KOPT-K1 (cell line): Measurements from ENCODE around the gene LTC4S.
A peak's percentile ranks its signal among the peaks of the same experiment; 100 is the strongest.

ENCODE experiments used
- H3K27ac ChIP-seq: fragments of 200-600 bp; sonication (generic); 2 replicates; pipeline ENCODE4 v1.5.1; 2016; ENCODE audit warnings: antibody characterized with exemption, mild to moderate bottlenecking, low read depth, low read length; ENCODE audit not compliant: poor library complexity, severe bottlenecking
- H3K36me3 ChIP-seq: fragments of 200-600 bp; sonication (generic); 2 replicates; pipeline ENCODE4 v1.5.1; 2017; ENCODE audit warnings: antibody characterized with exemption, mild to moderate bottlenecking, low read length, moderate library complexity; ENCODE audit not compliant: insufficient read depth
- H3K9me3 ChIP-seq: fragments of 200-600 bp; sonication (generic); 2 replicates; pipeline ENCODE4 v1.5.1; 2017; ENCODE audit warnings: antibody characterized with exemption, low read length, mild to moderate bottlenecking; ENCODE audit not compliant: insufficient read depth, poor library complexity, severe bottlenecking

The LTC4S gene

DNA sequence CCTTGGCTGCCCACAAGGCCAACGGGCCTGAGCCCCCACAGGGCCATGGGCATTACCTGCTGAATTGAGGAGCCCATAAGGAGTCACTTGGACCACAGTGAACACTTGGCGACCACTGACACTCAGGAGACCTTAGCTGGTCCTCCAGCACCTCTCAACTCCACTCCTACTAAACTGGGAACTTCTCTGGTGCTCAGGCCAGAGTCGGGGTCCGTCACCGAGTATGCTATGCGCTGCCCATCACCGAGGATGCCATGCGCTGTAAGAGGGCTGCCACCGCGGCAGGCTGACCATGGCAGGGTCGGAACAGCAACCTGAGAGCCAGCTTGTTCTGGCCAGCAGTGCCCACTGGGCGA, 26.3 kb downstream of the LTC4S start:
- Histone ChIP-seq H3K36me3 (peaks cover 25% of the 10 kb centered on the region), H3K27ac (peak overlapping the region; percentile 80), H3K9me3 (no peaks in the 10 kb centered on the region)

DNA sequence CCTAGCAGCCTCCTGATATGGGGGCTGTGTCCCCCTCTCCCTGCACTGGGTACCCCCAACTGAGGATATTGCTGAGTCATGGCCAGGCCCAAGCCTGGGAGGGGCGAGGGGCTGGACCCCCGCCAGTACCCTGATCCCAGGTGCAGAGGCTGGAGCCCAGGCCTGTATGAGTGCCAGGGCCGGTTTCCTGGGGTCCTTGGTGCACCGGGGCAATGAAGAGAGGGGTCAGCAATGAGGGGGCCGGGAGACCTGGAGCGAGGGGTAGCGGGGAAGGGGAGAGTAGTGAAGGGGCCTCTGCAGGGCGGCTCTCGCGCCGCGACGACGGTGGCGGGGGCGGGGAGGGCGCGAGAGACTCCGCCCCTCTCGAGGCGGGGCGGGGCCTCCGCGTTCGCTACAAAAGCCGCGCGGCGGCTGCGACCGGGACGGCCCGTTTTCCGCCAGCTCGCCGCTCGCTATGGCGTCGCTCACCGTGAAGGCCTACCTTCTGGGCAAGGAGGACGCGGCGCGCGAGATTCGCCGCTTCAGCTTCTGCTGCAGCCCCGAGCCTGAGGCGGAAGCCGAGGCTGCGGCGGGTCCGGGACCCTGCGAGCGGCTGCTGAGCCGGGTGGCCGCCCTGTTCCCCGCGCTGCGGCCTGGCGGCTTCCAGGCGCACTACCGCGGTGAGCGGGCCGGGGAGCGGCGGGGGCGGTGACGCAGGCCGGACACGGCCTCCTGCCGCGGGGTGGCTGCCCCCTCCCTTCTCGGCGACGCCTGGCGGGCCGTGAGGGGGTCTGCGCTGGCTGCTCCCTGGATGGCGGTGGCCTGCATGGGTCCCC, 26.9 kb downstream of the LTC4S start, which contains the start of gene SQSTM1:
Gene SQSTM1 (plus strand): TSS at position 423 of the 815 bp plus-strand sequence. CDS start 32 bp downstream, at position 455.
- no peaks in the 10 kb centered on the region for H3K9me3 ChIP-seq
- H3K27ac ChIP-seq: peak within 1 kb of the TSS; percentile 80
- peaks cover 31% of the 10 kb centered on the region for H3K36me3 ChIP-seq

DNA sequence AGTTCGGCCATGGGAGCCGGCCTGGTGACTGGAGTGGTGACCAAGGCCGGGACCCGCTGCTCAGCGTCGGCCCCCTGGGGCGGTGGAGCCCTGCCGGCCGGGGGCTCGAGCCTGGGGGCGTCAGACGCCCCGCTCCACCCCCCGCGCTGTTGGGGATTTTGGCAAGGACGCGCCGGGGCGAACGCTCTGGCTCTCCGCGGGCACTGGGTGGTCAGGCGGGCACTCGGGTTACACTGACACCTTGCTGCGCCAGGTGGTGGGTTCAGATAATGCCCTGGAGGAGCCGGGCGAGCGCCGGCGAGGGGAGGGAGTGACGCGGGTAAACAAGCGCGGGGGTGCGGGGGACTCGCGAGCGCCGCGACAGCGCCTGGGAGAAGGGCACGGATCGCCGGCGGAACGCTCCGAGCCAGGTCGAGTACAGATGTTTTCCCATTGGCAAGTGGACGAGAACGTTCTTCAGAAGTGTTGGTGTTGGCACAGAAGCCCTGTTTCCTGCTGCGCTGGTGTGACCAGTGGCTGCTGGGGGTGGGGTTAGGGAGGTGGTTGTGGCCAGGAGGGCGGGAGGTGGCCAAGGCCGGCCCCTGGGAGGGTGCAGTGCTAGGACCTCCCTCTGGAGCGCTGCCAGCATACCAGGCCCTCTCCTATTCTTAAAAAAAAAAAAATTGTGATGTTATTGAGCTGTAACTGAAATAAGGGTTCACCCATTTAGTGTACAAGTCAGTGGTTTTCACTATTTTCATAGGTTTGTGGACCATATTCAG, 27.7 kb downstream of the LTC4S start:
- H3K36me3 ChIP-seq: peaks cover 38% of the 10 kb centered on the region
- H3K9me3 ChIP-seq: no peaks in the 10 kb centered on the region
- H3K27ac ChIP-seq: peak overlapping the region; percentile 80

DNA sequence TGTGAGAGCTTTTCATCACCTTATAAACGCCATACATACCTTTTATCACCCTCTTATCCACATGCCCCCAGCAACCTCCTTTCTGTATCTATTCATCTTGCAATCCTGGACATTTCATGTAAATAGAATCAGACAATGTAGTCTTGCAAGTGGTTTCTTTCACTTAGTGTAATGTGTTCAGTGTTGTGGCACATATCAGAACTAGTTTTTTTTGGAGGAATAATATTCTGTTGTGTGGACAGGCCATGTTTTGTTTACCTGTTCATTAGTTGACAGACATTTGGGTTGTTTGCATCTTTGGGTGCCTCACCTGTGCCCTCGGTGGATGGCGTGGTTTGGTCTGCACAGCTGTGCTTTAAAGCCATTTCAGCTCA, 28.3 kb downstream of the LTC4S start:
- H3K27ac ChIP-seq: no peak overlapping the region

DNA sequence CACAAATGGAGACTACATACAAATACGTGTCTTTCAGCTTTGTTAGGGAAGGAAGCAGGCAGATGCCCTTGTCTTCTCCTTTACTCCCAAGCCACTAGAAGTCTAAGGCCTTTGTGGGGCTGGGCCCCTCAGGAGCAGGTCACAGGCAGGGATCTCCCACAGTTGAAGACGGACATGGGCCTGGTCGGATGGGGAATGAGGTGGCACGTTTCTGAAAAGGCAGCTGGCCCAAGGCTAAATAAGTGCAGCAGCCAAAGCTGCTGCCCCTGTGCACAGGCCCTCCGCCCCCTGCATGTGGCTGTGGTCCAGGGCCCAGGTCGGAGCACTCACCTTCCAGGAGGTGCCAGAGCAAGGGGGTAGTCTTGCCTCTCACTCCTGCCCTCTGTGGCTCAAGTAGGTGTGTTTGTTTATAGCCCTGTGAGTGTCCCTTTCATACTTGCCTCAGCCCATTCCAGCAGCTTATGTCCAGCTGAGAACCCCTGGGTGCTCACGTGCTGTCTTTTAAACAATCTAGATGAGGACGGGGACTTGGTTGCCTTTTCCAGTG, 28.7 kb downstream of the LTC4S start:
- no peak overlapping the region for H3K27ac ChIP-seq
- H3K36me3 ChIP-seq: peaks cover 44% of the 10 kb centered on the region
- H3K9me3 ChIP-seq: no peaks in the 10 kb centered on the region

More for the DNA sequence above, 28.3 kb downstream of the LTC4S start:
- H3K36me3 ChIP-seq: peaks cover 43% of the 10 kb centered on the region
- H3K9me3 ChIP-seq: no peaks in the 10 kb centered on the region

DNA sequence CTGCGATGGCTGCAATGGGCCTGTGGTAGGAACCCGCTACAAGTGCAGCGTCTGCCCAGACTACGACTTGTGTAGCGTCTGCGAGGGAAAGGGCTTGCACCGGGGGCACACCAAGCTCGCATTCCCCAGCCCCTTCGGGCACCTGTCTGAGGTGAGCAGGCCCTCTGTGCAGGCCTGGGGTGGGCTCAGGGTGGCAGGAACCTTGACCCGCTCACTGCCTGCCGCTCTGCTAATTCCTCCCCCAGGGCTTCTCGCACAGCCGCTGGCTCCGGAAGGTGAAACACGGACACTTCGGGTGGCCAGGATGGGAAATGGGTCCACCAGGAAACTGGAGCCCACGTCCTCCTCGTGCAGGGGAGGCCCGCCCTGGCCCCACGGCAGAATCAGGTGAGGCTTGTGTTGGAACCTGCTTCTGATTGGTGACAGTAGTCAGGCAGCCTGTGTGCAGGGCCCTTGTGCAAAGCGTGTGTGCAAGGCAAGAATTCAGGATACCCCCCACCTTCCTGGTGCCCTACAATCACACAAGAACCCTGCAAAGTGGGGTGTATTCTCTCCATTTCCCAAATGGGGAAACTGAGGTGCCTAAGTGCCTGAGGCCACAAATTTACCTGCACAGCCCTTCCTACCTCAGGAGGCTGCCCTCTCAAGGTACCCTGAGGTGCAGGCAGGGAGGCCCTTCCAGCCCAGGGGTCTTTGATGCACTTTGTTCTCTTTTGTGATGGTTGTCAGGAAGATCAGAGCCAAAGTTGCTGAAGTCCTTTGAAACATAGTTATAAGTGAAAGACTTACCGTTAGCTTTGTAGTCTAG, 30.4 kb downstream of the LTC4S start:
- no peak overlapping the region for H3K27ac ChIP-seq

DNA sequence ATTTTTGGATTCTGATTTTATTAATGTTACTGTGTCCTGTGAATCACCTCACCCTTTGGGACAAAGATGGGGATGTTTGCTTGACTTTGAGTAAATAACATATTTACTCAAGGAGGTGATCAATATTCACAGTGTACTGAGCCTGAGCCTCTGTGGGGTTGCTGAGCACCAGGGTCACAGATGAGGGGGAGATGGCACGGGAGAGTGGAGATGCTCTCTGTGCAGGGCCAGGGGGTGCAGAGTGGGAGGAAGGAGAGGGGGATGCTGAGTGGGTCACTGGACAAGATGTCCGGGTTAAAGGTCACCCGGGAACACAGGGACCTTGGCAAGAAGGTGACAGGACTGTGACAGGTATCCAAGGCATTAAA, 30.9 kb downstream of the LTC4S start:
- H3K9me3 ChIP-seq: no peaks in the 10 kb centered on the region
- peaks cover 52% of the 10 kb centered on the region for H3K36me3 ChIP-seq
- H3K27ac ChIP-seq: no peak overlapping the region

More for the DNA sequence above, 30.4 kb downstream of the LTC4S start:
- Histone ChIP-seq H3K36me3 (peaks cover 49% of the 10 kb centered on the region), H3K9me3 (no peaks in the 10 kb centered on the region)

DNA sequence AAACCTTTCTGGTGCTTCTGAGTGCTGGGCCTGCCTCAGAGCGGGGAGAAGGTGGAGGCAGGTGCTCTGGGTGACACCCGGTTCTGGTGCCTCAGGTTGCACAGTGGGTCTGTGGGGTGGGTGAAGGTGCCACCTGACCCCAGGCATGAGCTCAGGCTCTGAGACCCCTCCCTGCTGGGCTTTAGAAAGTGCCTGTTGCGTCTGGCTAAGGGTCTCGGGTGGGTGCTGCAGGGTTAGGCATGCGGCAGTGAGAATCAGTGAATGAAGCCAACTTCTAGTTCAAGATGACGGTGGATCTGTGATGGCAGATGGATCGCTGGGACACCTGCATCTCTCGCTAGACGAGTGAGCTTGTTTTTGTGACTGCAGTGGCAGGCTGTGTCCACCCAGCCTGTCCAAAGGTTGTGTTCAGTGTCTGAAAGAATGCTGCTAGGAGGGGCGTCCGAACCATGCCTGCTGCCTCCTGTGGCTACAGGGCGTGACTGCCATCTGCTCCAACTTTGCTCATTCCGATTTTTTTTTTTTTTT, 31.9 kb downstream of the LTC4S start:
- H3K36me3 ChIP-seq: peaks cover 62% of the 10 kb centered on the region
- no peak overlapping the region for H3K27ac ChIP-seq

DNA sequence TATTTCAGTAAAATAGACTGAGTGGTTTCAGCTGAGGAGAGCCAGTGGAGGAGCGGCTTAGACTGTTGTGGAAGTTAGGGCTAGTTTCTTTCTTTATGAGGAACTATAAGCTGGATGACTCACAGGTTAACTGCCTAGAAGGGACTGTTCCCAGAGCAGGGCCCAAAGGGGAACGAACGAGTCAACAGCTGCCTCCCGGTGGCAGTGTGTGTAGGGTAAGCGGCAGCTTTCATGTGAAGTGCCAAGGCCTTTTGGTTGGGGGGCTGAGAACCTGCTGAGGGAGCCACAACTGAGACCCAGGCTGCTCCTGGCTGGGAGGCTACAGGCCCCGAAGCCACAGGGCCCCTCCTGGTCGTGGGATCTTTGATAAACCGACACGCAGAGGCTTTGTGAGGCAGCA, 33.9 kb downstream of the LTC4S start:
- peaks cover 77% of the 10 kb centered on the region for H3K36me3 ChIP-seq
- H3K27ac ChIP-seq: peak overlapping the region; percentile 63
- H3K9me3 ChIP-seq: peaks cover 7% of the 10 kb centered on the region

More for the DNA sequence above, 31.9 kb downstream of the LTC4S start:
- H3K9me3 ChIP-seq: peaks cover 4% of the 10 kb centered on the region

DNA sequence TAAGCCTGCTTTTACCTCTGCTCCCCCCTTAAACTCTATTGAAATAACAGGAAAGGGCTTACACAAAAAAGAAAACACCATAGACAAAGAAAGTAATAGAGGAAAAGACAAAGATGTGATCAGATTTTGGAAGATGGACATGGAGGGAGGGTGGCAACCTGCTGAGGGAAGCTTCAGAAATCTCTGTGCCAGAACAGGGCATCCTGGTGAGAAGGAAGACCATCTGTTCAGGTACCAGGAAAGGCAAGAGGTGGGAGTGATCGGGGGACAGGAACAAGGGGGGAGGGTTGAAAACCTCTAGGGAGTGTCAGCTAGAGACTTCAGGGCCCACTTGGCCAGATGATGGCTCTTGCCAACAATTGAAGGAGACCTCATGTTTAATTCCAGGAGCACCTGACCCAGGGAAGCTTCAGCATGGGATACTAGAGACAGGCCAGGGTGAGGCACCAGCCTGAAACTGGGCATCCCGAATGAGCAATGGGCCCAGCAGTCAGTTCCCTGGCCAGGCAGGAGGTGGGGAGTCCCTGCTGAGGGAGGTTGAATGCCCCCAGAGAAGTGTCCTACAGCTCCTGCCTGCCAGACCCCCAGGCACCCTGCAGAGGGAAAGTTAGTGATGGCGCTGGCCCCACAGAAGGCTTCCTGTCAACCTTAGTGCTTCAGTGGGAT, 35.1 kb downstream of the LTC4S start:
- Histone ChIP-seq H3K36me3 (peaks cover 79% of the 10 kb centered on the region), H3K27ac (no peak overlapping the region), H3K9me3 (peaks cover 7% of the 10 kb centered on the region)

DNA sequence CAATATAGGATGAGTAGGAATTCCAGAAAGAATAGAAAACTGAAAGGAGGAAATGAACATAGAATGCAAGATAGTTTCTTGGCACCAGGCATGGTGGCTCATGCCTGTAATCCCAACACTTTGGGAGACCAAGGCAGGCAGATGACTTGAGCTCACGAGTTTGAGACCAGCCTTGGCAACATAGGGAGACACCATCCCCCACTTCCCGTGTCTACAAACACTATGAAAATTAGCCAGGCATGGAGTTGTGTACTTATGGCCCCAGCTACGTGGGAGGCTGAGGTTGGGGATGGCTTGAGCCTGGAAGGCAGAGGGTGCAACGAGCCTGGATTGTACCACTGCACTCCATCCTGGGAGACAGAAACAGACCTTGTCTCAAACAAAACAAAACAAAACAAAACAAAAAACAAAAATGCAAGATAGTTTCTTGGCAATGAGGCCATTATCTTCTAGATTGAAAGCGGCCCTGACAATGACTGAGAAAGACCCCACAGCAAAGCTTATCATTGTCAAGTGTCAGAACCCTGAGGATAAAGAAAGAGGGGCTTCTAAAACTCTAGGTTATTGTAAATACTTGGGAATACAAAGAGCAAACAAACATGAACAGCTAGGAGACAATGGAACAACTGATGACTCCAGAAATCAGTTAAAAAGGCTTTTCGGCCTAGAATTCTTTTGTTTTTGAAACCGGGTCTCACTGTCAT, 36.1 kb downstream of the LTC4S start:
- Histone ChIP-seq H3K27ac (no peak overlapping the region), H3K36me3 (peaks cover 72% of the 10 kb centered on the region)

DNA sequence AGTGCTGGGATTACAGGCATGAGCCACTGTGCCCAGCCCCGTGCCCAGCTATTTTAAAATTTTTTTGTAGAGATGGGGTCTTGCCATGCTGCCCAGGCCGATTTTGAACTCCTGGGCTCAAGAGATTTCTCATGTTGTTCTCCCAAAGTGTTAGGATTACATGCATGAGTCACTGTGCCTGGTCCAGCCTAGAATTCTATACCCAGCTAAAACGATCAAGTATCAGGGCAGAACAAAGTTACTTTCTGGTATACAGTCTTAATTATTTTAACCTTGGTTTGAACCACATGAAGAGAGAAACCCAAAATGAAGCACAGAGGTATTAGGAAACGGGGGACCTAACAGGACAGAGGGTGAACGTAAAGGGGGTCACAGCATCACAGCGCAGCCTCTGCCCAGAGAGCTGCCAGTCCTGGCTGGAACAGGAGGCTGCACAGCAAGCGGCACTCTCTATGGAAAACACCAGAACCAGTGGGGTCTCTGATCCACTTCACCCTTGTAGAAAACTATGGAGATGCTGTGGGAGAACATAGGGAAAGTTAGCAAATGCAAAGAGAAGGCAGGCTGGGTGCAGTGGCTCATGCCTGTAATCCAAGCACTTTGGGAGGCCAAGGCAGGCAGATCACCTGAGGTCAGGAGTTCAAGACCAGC, 37.2 kb downstream of the LTC4S start:
- Histone ChIP-seq H3K9me3 (peaks cover 7% of the 10 kb centered on the region), H3K36me3 (peaks cover 64% of the 10 kb centered on the region), H3K27ac (no peak overlapping the region)

More for the DNA sequence above, 36.1 kb downstream of the LTC4S start:
- H3K9me3 ChIP-seq: peaks cover 7% of the 10 kb centered on the region

DNA sequence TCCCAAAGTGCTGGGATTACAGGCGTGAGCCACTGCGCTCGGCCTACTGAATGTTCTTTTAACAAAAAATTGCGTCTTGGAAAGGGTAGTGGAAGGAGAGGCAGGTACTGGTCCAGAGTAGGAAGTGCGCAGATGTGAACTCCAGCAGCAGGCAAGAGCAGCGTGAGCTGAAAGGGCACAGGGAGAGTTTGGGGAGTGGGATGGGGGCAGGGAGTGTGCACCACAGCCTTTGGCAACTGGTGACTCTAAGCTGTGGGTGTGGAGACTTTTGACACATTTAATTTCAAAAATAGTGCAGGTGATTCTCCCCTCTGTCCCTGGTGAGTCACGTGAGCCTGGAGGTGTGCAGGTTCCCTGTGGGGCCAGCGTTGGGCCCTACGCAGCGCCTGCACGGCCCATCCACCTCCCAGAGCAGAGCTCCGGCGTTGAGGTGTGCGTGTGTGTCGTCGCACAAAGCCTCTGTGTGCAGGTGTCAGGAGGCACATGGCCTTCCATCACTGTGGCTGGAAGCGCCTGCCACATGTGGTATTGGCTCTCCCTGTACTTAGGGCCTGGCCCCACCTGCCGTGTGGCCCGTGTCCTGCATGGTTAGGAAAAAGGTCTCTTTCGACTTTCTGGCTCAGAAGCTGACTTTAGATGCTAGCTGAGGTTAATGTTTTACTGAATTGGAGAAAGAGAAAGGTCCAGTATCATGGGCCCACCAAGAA, 38.4 kb downstream of the LTC4S start:
- Histone ChIP-seq H3K9me3 (peaks cover 7% of the 10 kb centered on the region), H3K27ac (no peak overlapping the region), H3K36me3 (peaks cover 61% of the 10 kb centered on the region)
